ENCODE data around the gene ZNF516.

ZNF516 gene

DNA sequence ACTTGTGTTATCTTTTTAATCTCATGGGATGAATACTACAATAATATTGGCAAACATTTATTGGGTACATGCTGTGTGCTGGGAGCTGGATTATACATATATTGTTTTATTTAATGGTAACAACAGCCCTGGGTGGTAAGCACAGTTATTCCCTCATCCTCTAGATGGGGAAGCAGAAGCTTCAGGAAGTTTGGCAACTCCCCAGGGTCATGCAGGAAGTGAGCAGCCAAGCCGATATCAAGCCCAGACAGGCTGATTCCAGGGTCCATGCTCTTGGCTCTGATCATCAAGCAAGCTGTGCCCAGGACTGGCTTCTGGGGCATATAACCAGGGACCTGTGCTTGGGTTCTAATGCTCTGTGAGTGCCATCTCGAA is 155.8 kb downstream of the ZNF516 start:
- no peak for DNase-seq (ENCODE audit: low read depth)

DNA sequence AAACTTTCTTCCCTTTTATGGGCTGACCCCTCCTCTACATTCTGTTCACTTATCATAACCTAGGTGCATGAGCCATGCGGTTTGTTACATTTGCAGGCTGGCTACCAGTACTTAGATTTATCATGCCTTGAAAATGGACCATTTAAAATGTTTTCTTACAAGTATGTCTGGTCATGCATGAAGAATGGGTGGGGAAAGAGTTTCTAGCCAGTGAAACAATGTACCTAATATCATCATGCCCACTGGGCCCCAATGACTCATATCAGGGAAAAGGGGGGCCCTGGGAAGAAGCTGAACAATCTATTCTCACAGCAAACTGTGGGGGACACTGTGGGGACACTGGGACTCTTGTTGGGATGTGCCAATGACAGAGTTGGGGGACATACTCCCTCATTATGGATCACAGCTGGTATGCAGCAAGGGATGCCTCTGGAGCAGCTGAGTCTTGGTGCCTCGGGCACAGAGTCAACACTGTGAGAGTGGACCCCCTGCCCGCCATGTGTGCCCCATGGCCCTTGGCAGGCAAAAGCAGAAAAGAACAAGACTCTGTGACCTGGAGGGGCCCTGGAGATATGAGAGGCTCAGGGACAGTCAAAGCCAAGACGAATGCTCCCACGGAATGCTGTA is 156.3 kb downstream of the ZNF516 start:
- DNase-seq (ENCODE audit: low read depth): no peak

DNA sequence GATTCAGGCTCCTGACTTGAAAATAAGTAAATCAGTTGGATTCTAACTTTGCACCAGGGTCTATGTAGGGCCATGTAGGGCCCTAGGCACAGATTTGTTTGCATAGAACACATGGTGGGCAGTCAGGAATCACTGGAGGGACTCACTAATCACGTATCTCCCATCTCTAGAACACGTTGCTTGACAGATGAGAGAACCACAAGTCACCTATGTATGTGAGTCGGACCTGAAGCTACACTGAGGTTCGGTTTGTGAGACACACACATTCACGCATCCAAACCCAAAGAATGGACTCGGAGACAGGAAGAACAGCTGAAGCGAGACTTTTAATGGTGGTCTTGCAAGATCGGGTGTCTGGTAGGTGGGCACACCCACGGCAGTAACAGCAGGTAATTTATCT is 157.0 kb downstream of the ZNF516 start:
- DNase-seq (ENCODE audit: low read depth): no peak

DNA sequence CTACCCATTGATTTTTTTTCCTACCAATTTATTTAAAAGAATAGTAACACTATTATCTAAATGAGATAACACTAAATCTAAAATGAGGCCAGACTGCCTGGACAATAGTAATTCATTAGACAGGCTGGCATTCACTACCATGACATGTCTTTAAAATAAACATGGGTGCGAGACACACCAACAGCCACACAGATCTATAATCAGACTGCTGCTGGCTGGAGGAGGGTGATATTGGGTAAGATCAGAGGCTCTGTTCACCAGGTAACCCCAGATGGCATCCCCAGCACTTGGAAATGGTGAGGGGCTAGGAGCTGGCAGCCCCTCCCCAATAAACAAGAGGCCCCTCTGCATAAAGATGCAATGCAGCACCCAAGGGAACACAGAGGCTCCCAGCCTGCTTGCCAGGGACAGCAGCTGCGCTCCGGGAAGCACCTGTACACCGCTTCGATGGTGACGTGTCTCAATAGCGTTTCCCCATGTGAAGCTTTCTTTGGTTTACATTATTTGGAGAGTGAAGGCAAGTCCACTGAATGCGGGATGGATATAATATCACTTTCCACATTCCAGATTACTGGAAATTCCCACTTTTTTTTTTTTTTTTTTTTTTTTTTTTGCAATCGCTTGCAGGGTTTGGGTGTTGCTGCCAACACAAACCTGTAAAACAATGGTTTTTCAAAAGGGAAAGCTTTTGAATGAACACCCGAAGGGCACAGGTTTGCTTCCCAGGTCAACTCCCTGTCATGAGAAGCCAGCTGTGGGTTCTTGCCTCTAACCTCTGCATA is 159.0 kb downstream of the ZNF516 start:
- no peak for DNase-seq (ENCODE audit: low read depth)

DNA sequence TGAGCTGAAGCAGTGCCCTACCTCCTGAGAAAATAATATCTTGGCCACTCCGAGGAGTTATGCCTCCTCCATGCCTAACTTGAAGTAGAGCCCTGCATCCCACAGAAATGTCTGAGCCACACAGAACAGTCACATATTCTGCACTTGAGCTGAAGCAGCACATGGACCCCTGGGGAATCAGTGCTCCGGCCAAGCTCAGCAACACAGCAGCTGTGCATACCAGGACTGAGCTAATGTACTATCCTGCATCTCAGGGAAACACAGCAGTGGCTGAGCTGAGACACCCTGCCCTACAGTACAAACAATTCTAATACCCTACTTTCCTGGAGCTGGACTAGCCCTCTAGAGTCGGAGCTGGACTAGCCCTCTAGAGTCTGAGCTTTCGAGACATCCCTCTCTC is 166.9 kb downstream of the ZNF516 start:
- no peak for DNase-seq (ENCODE audit: low read depth)

DNA sequence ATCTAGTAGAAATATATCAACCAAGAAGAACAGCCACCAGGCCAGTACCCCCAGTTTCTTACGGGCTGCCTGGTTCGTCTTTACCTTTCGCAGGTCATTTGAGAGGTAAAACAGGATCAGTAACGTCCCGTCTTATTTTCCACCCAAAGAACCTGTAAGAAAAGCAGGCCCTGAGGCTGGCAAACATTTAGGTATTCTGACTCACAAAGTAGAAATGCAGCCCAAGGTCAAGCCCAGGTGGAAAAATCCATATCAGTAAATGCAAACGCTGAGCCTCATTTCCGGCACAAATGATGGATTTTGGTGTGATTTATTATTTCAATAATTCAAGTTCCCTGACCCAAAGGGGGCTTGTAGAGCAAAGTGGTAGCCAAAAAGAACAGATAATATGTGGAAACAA is 171.2 kb downstream of the ZNF516 start:
- no peak for DNase-seq (ENCODE audit: low read depth)

DNA sequence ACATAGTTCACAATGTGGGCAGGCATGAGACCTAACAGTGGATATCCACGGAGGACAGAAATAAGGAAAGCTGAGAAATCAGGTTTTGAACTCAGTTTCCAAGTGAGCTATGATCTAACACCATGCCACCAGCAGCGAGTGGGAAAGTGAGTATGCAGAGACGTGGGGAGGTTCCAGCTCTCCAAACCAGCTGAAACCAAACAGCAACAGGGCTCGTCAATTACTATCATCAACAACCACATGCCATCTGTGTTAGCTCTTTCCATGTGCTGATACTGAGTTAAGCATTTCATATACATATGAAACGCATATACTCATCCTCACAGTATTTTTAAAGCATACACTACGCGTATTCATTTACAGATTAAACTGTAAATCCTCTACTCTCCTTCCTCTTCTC is 172.4 kb downstream of the ZNF516 start:
- DNase-seq (ENCODE audit: low read depth): no peak

DNA sequence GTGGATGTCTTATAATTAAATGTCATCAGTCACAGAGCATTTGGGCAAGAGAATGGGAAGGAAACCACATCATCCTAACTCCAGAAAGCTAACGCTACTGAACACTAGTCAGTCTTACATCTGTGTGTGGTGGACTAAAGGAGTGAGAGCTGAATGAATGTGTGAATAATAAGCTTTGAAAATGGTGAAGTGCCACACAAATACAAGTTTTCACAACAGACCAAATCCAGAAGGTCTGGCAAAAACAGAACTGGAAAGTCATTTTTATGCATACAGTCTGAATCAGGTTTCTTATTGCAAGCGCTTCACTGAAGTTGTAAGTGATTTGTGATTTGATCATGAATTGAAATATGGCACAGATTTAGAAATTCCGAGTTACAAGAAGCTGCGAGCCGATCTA is 175.7 kb downstream of the ZNF516 start:
- DNase-seq (ENCODE audit: low read depth): no peak

DNA sequence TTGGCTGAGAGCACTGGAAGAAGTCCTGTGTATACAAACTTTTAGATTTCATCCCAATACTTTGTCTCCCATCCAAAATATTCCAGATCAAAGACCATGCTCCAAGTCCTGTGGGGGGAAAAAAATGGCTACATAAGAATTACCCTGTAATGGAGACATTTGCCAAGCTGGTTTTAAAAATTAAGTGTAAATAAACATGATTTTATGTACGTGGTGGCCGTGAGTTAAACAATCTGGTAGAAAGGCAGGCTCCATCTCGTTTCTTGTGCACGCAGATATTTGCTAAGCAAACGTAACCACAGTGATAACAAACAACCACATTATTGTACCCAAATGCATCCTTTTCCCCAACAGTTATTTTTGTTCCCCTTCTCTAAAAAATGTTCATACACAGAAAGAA is 176.4 kb downstream of the ZNF516 start:
- DNase-seq (ENCODE audit: low read depth): no peak

DNA sequence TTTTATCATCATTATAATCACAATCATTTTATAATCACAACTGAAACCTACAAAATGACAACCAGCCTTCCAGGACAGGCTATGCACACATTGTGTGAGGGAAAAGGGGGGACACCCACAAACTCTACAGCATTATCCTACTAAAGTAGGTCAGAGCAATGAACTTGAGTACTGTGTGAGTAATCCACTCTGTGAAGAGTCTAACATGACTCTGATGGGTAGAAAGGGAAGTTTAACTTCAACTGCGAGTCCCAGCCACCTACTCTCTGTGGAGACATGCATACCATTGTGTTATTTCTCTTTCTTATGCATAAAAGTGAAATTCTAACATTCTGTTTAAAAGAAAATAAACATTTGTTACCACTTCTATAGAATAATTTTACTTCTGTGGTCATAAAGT is 177.9 kb downstream of the ZNF516 start:
- DNase-seq (ENCODE audit: low read depth): no peak

DNA sequence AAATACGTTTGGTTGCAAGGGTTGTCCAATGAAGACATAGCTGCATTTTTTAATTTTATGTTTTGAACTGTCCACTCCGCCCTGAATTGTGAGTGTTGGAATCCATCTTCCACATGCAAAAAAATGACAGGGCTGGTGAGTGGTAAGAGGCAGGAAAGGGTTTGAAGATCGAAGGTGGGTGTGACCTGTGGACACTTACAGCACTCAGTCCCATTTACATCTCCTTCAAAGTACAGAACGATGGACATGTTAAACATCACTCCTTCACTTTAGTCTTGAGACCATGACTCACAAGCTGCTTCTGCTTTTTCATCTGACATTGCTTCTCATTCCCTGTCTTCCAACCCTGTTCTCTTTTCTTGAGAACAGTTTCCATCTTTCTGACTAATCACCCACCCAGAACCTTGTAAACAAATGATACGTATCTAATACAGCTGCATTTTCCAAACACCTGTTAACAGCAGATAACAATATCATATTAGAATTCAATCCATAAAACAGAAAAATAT is 179.3 kb downstream of the ZNF516 start:
- DNase-seq (ENCODE audit: low read depth): no peak

DNA sequence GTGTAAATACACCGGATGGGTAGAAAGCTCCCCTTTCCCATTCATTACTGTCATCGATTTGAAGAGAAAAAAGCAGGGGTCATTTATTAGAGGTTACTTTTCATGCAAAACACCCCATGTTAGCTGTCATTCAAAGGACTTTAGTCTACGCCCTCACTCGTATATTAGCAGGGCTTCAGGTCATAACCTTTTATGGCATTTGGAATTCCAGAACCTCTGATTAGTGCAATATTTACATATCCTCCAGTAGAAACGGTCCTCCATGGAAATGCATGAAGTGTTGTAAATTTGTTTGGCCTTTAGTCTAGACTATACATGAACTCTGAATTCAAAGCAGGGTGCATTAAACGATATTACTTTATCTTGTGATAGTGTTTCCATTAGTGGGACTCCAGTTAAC is 180.5 kb downstream of the ZNF516 start:
- DNase-seq (ENCODE audit: low read depth): no peak

DNA sequence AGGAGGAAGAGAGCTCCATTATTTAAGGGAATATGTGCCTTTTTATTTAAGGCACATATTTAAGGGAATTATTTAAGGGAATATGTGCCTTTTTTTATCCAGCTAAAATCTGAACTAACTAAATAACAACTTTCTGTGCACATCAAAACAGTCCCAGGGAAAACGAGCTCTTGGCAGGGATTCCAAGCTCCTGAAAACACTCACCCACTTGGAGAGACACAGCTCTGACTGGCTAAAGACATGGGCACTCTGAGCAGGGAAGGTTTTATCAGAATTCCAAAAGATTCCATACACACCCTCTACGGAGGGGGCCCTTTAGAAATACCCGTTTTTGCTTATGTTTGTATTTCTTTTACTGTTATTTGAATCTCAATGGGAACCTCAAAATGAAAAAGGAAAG is 181.0 kb downstream of the ZNF516 start:
- no peak for DNase-seq (ENCODE audit: low read depth)
